Measurements from ENCODE around the gene E2F7. TPM values are rescaled to one million over a fixed set of nuclear protein-coding genes. Genes with fewer than 3 reads are reported as not detected.

E2F7 gene
- total RNA-seq, 2 donors from 2014 or later: 0.36 to 3.5 TPM

- Histone ChIP-seq H3K4me3 (no peak overlapping the region), H3K27me3 (replicated peaks; ENCODE audit: insufficient read depth) (no peaks in the 10 kb centered on the region), H3K36me3 (no peaks in the 10 kb centered on the region), H3K27ac (no peak overlapping the region), H3K4me1 (replicated peaks) (no peaks in the 10 kb centered on the region), H3K9me3 (no peaks in the 10 kb centered on the region)
- no peak for DNase-seq (ENCODE audit: low spot score)
- TF ChIP-seq POLR2A (IDR thresholded peaks at IDR 0.05) (no peak), POLR2AphosphoS5 (IDR thresholded peaks at IDR 0.05) (no peak), CTCF (IDR thresholded peaks at IDR 0.05) (no peak)
- intact Hi-C loops (cut with DNase I): no loop called here
- WGBS: 87% methylated on average over 2 of the region's 2 CpGs
These were observed 33.0 kb downstream of the E2F7 start for GRCh38 chr12:77032406-77032805.

GRCh38 chr12:77031745-77032144, 33.6 kb downstream of the E2F7 start:
- WGBS: 90% methylated on average over 4 of the region's 4 CpGs
- Histone ChIP-seq H3K9me3 (no peaks in the 10 kb centered on the region), H3K4me3 (no peak overlapping the region), H3K27me3 (replicated peaks; ENCODE audit: insufficient read depth) (no peaks in the 10 kb centered on the region), H3K4me1 (replicated peaks) (no peaks in the 10 kb centered on the region), H3K27ac (no peak overlapping the region), H3K36me3 (no peaks in the 10 kb centered on the region)
- TF ChIP-seq POLR2A (IDR thresholded peaks at IDR 0.05): no peak
- no peak for TF ChIP-seq POLR2AphosphoS5 (IDR thresholded peaks at IDR 0.05)
- no peak for TF ChIP-seq CTCF (IDR thresholded peaks at IDR 0.05)
- intact Hi-C loops (cut with DNase I): no loop called here
- no peak for DNase-seq (ENCODE audit: low spot score)

DNA sequence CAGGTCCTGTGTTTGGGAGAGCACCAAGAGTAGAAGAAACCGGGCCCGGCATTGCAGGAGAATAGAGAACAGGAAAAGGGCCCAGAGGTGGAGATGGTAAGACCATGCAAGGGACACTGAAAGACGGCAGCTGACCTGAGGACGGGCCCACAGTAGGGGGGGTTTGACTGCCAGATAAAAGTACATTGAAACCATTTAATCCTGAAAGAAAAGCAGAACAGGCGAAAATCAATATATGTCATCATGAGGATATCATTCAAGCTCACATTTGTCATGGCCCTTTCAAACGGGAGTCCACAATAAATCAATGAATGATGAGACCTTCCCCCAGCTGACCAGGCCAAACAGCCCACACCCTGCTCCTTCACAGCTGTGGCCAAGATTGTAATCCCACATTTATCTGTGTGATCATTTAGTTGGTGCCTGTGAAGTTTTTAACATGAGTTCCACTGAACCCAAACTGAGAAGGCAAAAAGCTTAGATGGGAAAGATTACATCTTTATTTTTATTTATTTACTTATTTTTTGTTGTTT, 39.5 kb downstream of the E2F7 start:
- no peaks in the 10 kb centered on the region for H3K27me3 ChIP-seq (replicated peaks; ENCODE audit: insufficient read depth)
- TF ChIP-seq CTCF (IDR thresholded peaks at IDR 0.05) (no peak), POLR2A (IDR thresholded peaks at IDR 0.05) (no peak), POLR2AphosphoS5 (IDR thresholded peaks at IDR 0.05) (no peak)
- H3K9me3 ChIP-seq: no peaks in the 10 kb centered on the region
- WGBS: 89% methylated on average over 6 of the region's 6 CpGs
- intact Hi-C loops (cut with DNase I): no loop called here
- no peaks in the 10 kb centered on the region for H3K4me1 ChIP-seq (replicated peaks)
- H3K36me3 ChIP-seq: no peaks in the 10 kb centered on the region
- no peak for DNase-seq (ENCODE audit: low spot score)
- no peak overlapping the region for H3K27ac ChIP-seq
- H3K4me3 ChIP-seq: no peak overlapping the region

GRCh38 chr12:77023501-77023900, 41.9 kb downstream of the E2F7 start:
- H3K27me3 ChIP-seq (replicated peaks; ENCODE audit: insufficient read depth): no peaks in the 10 kb centered on the region
- H3K4me3 ChIP-seq: no peak overlapping the region
- no peaks in the 10 kb centered on the region for H3K4me1 ChIP-seq (replicated peaks)
- TF ChIP-seq POLR2A (IDR thresholded peaks at IDR 0.05) (no peak), POLR2AphosphoS5 (IDR thresholded peaks at IDR 0.05) (no peak), CTCF (IDR thresholded peaks at IDR 0.05) (no peak)
- H3K9me3 ChIP-seq: no peaks in the 10 kb centered on the region
- H3K36me3 ChIP-seq: no peaks in the 10 kb centered on the region
- WGBS: 87% methylated on average over 6 of the region's 6 CpGs
- H3K27ac ChIP-seq: no peak overlapping the region
- no peak for DNase-seq (ENCODE audit: low spot score)
- intact Hi-C loops (cut with DNase I): no loop called here

GRCh38 chr12:77019920-77020319, 45.4 kb downstream of the E2F7 start:
- Histone ChIP-seq H3K9me3 (no peaks in the 10 kb centered on the region), H3K27me3 (replicated peaks; ENCODE audit: insufficient read depth) (no peaks in the 10 kb centered on the region), H3K4me3 (no peak overlapping the region), H3K27ac (no peak overlapping the region), H3K4me1 (replicated peaks) (no peaks in the 10 kb centered on the region), H3K36me3 (no peaks in the 10 kb centered on the region)
- intact Hi-C loops (cut with DNase I): no loop called here
- DNase-seq (ENCODE audit: low spot score): no peak
- 92% methylated on average over 2 of the region's 2 CpGs for WGBS
- TF ChIP-seq CTCF (IDR thresholded peaks at IDR 0.05): no peak
